ENCODE measurements around the gene SPTBN1.
A peak's percentile ranks its signal among the peaks of the same experiment; 100 is the strongest.

Gene SPTBN1

DNA sequence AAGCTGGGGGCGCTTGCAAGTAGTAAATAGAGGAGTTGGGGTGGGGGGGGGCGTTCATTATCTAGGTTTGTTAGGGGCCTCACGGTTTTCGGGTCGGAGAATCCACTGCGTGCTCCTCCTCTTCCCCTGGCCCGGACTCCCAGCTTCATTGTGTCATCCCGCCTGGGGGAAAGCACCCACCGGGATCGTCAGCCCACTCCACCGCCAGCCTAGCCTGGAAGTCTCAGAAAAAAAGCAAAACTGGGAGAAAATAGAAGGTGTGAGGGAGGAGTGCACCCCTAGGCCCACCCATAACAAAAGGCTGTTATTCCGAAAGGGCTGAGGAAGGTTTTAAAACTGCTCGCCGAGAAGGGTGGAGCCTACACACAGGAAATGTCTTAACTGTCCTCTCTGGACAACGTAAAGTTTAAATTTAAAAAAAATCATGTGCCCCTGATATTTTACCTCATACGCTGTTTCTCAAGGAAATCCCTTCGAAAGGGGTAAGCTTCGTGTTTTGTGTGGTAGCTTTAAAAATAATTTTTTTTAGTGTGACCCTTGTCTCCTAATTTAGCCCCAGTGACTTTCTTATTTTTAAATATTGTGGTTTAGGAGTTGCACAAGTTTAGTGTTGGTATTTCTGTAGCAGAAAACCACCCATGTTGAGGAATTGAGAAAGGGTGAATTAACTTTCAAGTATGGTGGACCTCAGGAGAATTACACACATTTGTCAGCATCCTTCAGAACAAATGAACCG lies 104.2 kb downstream of the SPTBN1 start:
- no peak for DNase-seq (ENCODE audit: low read depth)
- TF ChIP-seq, protein P1, sequence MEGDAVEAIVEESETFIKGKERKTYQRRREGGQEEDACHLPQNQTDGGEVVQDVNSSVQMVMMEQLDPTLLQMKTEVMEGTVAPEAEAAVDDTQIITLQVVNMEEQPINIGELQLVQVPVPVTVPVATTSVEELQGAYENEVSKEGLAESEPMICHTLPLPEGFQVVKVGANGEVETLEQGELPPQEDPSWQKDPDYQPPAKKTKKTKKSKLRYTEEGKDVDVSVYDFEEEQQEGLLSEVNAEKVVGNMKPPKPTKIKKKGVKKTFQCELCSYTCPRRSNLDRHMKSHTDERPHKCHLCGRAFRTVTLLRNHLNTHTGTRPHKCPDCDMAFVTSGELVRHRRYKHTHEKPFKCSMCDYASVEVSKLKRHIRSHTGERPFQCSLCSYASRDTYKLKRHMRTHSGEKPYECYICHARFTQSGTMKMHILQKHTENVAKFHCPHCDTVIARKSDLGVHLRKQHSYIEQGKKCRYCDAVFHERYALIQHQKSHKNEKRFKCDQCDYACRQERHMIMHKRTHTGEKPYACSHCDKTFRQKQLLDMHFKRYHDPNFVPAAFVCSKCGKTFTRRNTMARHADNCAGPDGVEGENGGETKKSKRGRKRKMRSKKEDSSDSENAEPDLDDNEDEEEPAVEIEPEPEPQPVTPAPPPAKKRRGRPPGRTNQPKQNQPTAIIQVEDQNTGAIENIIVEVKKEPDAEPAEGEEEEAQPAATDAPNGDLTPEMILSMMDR (IDR thresholded peaks at IDR 0.05; ENCODE audit: control insufficient read depth, insufficient read depth, low read depth, low read length, missing control alignments) = no peak
- peak overlapping the region; percentile 59 for H3K4me3 ChIP-seq (ENCODE audit: control insufficient read depth, low read depth, low read length)

- TF ChIP-seq, protein P1 (IDR thresholded peaks at IDR 0.05; ENCODE audit: control insufficient read depth, insufficient read depth, low read depth, low read length, missing control alignments) = no peak
- H3K4me3 ChIP-seq (ENCODE audit: control insufficient read depth, low read depth, low read length) = no peak overlapping the region
- no peak for DNase-seq (ENCODE audit: low read depth)
These were observed 104.9 kb downstream of the SPTBN1 start for GRCh38 chr2:54561010-54561409.

- H3K4me3 ChIP-seq (ENCODE audit: control insufficient read depth, low read depth, low read length) = no peak overlapping the region
- DNase-seq (ENCODE audit: low read depth) = no peak
- TF ChIP-seq, protein P1 (IDR thresholded peaks at IDR 0.05; ENCODE audit: control insufficient read depth, insufficient read depth, low read depth, low read length, missing control alignments) = no peak
These were observed 108.3 kb downstream of the SPTBN1 start for GRCh38 chr2:54564439-54564838.

DNA sequence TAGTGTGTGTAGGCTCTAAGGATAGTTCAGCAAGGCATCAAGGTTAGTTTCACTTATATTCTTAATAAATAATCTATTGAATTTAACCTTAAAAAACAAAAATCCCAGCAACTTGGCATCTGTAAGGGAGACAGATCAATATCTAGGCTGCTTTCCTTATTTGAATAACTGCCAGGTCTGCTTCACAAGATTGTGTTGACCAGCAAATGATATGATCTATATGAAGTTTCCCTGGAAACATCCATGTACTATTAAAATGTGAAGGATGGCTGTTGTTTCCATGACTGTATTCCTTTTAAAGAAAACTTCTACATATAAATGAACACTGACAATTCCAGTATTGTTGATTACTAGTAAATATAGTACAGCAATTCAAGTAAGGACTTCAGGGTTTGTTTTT lies 109.4 kb downstream of the SPTBN1 start:
- TF ChIP-seq, protein P1 (IDR thresholded peaks at IDR 0.05; ENCODE audit: control insufficient read depth, insufficient read depth, low read depth, low read length, missing control alignments) = no peak
- H3K4me3 ChIP-seq (ENCODE audit: control insufficient read depth, low read depth, low read length) = no peak overlapping the region
- DNase-seq (ENCODE audit: low read depth) = no peak

DNA sequence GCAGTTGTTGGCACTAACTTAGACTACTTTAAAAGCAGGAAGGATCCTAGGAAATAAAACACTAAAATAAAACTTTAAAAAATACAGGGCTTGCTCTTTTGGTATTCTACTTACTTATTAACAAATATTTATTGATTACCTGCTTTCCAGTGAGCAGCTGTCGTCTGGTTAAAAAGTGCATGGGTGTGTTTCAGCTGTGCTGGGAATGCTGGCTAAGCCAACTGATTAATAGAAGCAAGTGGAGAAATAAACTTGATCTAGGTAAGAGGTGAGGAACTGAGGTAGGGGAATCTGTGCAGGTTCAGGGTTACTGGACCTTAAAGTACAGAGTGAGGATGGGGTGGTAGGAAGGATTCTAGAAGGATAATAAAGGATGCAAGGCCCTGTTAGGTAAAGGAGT lies 110.8 kb downstream of the SPTBN1 start:
- no peak for DNase-seq (ENCODE audit: low read depth)
- no peak overlapping the region for H3K4me3 ChIP-seq (ENCODE audit: control insufficient read depth, low read depth, low read length)
- TF ChIP-seq, protein P1 (IDR thresholded peaks at IDR 0.05; ENCODE audit: control insufficient read depth, insufficient read depth, low read depth, low read length, missing control alignments) = no peak

DNA sequence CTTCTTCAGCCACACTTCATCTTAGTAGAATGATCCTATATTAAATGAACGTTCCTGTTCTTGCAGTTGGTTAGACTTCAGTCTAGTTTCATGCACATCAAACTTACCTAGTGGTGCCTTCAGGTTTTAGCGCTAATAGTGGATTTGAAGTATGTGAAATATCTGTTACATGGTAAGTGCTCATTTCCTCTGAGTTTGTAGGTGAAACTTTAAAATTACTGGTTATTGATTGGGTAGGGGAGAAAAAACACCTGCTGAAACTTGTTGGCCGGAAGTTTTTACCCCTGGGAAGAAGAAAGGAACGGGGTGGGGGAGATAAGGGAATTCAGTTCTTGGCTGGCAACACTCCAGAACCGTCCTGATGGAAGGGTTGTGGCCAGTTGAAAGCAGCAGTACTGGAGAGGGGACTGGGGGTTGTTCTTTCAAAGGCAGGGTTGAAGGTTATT lies 112.8 kb downstream of the SPTBN1 start:
- no peak for DNase-seq (ENCODE audit: low read depth)
- TF ChIP-seq, protein P1 (IDR thresholded peaks at IDR 0.05; ENCODE audit: control insufficient read depth, insufficient read depth, low read depth, low read length, missing control alignments) = no peak
- H3K4me3 ChIP-seq (ENCODE audit: control insufficient read depth, low read depth, low read length) = no peak overlapping the region
